ENCODE results near the gene BCL2L13. TPM values are rescaled to one million over a fixed set of nuclear protein-coding genes. Genes with fewer than 3 reads are reported as not detected.
"Not testable (repeated sequence)": the region's sequence is repeated elsewhere in the genome, so short reads cannot be mapped to it uniquely, and the experiment has no call there.

Gene BCL2L13
- total and polyA plus RNA-seq, 7 donors, result 67.0 to 201 (median 128) TPM

GRCh38 chr22:17633217-17633997 lies 5.2 kb upstream of the BCL2L13 start:
- ATAC-seq (no peak), DNase-seq (no peak)
- Histone ChIP-seq H3K4me1 (peaks cover 15% of the 10 kb centered on the region), H3K27ac (peak overlapping the region; percentile 43), H3K4me3 (no peak overlapping the region), H3K36me3 (ENCODE audit: insufficient read depth in 1 of 2, low read depth in 1 of 2) (no peaks in the 10 kb centered on the region), H3K27me3 (ENCODE audit: insufficient read depth in 3 of 3, low read length in 2 of 3) (no peaks in the 10 kb centered on the region), H3K9me3 (no peaks in the 10 kb centered on the region)
- no peak for TF ChIP-seq CTCF (IDR thresholded peaks at IDR 0.05)
- intact Hi-C loops (cut with DNase I), result no loop called here
- 87 to 90% (median 89%) methylated on average over 4 of the region's 4 CpGs for WGBS, 3 donors

DNA sequence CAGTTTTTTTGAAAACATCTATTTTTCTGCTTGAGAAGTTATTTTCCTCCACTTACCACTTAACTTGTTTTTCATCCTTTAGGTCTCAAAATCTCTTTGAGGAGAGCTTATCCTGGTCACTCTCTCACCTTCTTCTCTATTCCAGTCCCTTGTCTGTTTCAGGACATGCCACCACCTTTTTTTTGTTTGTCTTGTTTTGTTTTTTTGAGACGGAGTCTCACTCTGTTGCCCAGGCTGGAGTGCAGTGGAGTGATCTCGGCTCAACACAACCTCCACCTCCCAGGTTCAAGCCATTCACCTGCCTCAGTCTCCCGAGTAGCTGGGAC lies 4.6 kb upstream of the BCL2L13 start:
- 90 to 91% (median 91%) methylated on average over 3 of the region's 3 CpGs for WGBS, 3 donors
- ATAC-seq (no peak), DNase-seq (no peak)
- TF ChIP-seq CTCF (IDR thresholded peaks at IDR 0.05), result no peak
- intact Hi-C loops (cut with DNase I), result no loop called here
- Histone ChIP-seq H3K27me3 (ENCODE audit: insufficient read depth in 3 of 3, low read length in 2 of 3) (no peaks in the 10 kb centered on the region), H3K9me3 (no peaks in the 10 kb centered on the region), H3K36me3 (ENCODE audit: insufficient read depth in 1 of 2, low read depth in 1 of 2) (no peaks in the 10 kb centered on the region), H3K4me1 (peaks cover 15% of the 10 kb centered on the region), H3K4me3 (no peak overlapping the region), H3K27ac (peak overlapping the region; percentile 43)

- Histone ChIP-seq H3K4me1 (peaks cover 15% of the 10 kb centered on the region), H3K4me3 (no peak overlapping the region), H3K36me3 (ENCODE audit: insufficient read depth in 1 of 2, low read depth in 1 of 2) (no peaks in the 10 kb centered on the region), H3K9me3 (no peaks in the 10 kb centered on the region), H3K27me3 (ENCODE audit: insufficient read depth in 3 of 3, low read length in 2 of 3) (no peaks in the 10 kb centered on the region), H3K27ac (no peak overlapping the region)
- 88 to 94% (median 91%) methylated on average over 3 of the region's 3 CpGs for whole genome bisulfite sequencing, 3 donors
- ATAC-seq (no peak), DNase-seq (no peak)
- no peak for TF ChIP-seq CTCF (IDR thresholded peaks at IDR 0.05)
- intact Hi-C loops (cut with DNase I), result no loop called here
These were observed 3.9 kb upstream of the BCL2L13 start for GRCh38 chr22:17634696-17635095.

GRCh38 chr22:17636850-17637249 lies 1.7 kb upstream of the BCL2L13 start:
- H3K27ac ChIP-seq; intact Hi-C loops (cut with DNase I); H3K36me3 ChIP-seq (ENCODE audit: insufficient read depth in 1 of 2, low read depth in 1 of 2); ATAC-seq; H3K27me3 ChIP-seq (ENCODE audit: insufficient read depth in 3 of 3, low read length in 2 of 3); DNase-seq; H3K4me3 ChIP-seq; H3K9me3 ChIP-seq: not testable (repeated sequence)
- H3K4me1 ChIP-seq, result peaks cover 15% of the 10 kb centered on the region
- 82 to 88% (median 86%) methylated on average over 10 of the region's 10 CpGs for WGBS, 3 donors

DNA sequence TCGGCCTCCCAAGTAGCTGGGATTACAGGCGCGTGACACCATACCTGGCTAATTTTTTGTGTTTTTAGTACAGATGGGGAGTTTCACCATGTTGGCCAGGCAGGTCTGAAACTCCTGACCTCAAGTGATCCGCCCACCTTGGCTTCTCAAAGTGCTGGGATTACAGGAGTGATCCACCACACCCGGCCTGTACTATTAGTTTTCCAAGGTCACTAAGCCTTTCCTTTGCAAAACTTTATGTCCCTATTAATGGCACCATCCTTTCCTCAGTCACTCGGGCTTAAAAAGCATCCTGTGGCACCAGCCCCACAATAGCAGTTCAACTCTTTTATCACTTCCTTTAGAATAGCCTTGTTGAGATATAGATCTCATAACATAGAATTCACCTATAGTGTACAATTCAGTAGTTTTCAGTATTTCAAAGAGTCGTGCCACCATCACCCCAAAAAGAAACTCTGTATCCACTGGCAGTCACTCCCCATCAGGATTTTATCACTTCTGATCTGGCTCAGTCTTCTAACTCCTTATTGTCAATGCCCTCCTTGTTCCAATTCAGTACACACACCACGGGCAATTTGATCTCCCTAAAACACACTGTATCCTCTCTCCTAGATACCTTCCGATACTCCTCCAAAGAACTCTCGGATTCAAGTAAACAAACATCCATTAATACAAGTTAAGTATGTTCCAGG lies 921 bp upstream of the BCL2L13 start:
- DNase-seq (no peak), ATAC-seq (peak in 1 of 4 donors; percentile 0)
- intact Hi-C loops (cut with DNase I), result no loop called here
- no peaks in the 10 kb centered on the region for H3K27me3 ChIP-seq (ENCODE audit: insufficient read depth in 3 of 3, low read length in 2 of 3)
- H3K4me1 ChIP-seq, result peaks cover 15% of the 10 kb centered on the region
- no peak for TF ChIP-seq CTCF (IDR thresholded peaks at IDR 0.05)
- peak overlapping the region; percentile 85 for H3K4me3 ChIP-seq
- peak overlapping the region; percentile 93 for H3K27ac ChIP-seq
- 48 to 55% (median 49%) methylated on average over 10 of the region's 10 CpGs for WGBS, 3 donors
- no peaks in the 10 kb centered on the region for H3K9me3 ChIP-seq
- no peaks in the 10 kb centered on the region for H3K36me3 ChIP-seq (ENCODE audit: insufficient read depth in 1 of 2, low read depth in 1 of 2)
